ENCODE data around the gene OR2A12.
"Not testable (repeated sequence)": the region's sequence is repeated elsewhere in the genome, so short reads cannot be mapped to it uniquely, and the experiment has no call there.

The OR2A12 gene, protein sequence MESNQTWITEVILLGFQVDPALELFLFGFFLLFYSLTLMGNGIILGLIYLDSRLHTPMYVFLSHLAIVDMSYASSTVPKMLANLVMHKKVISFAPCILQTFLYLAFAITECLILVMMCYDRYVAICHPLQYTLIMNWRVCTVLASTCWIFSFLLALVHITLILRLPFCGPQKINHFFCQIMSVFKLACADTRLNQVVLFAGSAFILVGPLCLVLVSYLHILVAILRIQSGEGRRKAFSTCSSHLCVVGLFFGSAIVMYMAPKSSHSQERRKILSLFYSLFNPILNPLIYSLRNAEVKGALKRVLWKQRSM

DNA sequence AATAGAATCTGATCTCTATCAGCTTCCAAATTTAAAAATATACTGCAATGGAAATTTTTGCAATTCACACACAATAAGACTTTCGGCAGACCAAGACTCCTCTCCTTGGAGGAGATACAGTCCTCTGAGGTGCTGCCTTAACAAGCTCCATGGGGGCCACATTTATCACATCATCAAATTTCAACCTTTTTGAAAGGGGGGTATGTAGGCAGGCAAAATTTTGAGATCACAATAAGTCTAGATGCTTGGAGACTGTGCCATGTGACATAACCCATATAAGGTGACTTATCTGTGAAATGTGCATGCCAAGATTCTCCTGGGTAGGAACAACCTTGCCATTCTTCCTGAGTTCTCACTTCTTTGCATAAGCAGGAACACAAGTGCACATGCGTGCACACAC lies at the start of gene OR2A12:
Gene OR2A12, plus strand, starts transcription at position 301 of the 400 bp plus-strand sequence. CDS start 8,830 bp downstream, outside the sequence.
- no peak for DNase-seq

DNA sequence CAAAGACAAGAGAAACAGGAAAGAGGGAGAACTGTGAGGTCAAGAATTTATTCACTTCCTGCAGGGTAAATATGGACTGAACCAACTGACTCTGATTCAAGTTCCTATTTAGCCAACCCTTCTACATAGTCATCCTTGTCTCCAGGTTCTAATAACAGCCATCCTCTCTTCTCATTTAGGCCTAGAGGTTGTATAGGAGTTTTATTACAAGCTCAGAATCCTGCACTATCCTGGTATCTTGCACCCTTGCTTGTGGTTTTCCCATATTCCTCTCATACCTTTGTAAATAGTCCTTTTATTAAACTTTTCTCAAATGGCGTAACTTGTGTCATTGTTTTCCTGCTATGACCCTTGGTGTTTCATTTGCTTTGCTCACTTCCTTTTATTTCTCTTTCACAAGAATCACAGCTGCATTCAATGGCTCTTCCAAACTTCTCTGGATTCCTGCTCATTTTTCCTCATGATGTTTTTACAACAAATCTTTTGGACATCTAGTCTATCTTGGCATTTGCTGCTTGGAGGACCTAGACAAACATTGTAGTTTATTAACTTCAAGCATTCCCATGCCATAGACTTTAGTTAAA lies 49.7 kb upstream of the OR2A12 start:
- no peak for DNase-seq

DNA sequence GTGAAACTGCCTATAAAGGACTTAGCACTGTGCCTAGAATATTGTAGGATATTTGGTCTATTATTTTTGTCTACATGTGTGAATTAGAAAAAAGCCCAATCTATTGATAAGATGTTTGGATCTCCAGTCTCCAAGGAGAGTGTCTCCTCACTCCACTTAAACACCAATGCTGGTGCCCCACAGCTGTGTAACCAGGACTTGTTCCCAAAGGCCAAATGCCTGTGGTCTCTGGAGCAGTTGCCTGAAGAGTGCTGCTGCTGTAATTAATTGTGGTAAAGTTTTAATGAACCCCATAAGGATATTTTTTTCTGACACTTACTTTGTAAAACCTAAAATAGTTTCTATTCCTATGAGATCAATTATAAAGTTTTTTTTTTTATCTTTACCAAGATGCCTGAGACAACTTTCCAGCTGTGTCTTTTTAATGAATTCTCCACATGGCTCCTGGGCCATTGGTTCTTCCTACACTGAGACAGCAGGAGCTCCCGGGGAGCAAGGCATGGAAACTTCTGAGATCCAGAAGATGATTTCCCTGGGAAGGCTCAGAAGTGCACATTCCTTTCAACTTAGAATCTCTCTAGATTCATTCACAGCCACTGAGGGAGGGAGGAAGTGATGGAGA lies 48.6 kb upstream of the OR2A12 start:
- no peak for DNase-seq

DNA sequence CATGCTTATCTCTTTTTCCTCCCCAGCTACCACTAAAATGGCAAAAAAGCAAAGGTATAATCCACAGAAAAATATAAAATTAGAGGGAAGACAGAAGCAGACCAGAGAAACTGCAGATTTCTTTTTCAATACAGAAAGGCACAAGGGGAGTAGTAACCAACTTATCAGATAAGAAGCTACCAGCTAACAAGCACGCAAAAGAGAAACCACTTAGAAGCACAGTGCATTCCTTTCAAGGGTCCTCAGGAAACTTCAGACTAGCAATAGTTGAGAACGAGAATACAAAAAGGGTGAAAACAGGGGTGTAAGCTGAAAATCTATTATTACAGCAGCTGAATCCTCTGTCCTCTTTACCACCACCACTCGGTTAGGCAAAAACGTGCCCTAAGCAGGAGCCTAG lies 47.2 kb upstream of the OR2A12 start:
- DNase-seq: no peak

DNA sequence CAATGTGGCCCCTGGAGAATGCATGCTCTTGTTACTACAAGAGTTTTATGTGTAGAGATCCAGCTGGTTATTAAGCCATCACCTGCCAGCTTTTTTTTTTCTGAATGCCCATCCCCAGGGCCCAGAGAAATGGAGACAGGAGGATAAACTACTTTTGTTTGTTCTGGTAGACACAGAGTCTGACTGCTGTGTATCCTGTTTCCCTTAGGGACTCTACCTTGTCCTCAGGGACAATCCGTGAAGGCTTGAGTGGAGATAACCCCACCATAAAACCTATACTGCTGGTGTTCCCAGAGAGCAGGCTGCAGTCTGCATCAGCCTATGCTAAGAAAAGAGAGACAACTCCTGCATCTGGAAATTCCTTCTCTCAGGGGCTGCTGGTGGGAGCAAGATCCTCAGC lies 37.4 kb upstream of the OR2A12 start, which contains the start of gene OR2A5:
Gene OR2A5, plus strand, starts transcription at position 301 of the 400 bp plus-strand sequence. CDS start 1,454 bp downstream, outside the sequence.
- no peak for DNase-seq

DNA sequence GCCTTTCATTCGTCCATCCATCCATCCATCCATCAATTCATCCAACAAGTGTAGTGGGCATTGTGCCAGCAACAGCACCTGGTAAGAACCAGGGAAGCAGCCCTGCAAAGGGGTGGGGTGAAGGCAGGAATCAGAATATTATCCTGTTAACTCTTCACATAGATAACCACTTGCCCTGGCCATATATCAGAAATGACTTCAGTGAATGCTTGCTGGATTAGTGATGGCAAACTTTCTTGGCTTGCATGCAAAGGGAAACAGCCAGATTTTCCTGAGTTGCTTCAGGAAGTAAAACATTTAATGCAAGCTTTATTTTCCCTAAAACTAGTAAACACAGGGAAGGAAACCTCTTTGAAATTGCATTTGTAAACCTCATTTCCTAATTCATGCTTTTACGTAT lies 36.6 kb upstream of the OR2A12 start:
- DNase-seq: no peak

DNA sequence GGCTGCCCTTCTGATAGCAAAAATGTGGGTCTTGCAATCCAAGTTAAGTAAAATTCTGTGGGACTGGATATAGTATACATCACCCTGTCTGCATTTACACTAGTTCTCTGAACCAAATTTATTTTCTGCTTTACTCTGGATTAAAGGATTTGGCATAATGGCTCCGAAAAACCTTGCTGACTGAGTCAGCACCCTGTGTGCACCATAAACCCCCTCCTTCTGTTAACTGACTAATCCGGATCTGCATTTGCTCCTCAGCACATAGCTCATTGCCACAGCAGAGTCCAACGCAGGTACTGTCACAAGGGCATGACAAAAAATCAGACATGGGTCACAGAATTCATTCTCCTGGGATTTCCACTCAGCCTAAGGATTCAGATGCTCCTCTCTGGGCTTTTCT lies 36.0 kb upstream of the OR2A12 start:
- DNase-seq: no peak

DNA sequence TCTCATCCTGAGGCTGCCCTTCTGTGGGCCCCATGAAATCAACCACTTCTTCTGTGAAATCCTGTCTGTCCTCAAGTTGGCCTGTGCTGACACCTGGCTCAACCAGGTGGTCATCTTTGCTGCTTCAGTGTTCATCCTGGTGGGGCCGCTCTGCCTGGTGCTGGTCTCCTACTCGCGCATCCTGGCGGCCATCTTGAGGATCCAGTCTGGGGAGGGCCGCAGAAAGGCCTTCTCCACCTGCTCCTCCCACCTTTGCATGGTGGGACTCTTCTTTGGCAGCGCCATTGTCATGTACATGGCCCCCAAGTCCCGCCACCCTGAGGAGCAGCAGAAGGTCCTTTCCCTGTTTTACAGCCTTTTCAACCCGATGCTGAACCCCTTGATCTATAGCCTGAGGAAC lies 35.2 kb upstream of the OR2A12 start:
- DNase-seq: not testable (repeated sequence)

DNA sequence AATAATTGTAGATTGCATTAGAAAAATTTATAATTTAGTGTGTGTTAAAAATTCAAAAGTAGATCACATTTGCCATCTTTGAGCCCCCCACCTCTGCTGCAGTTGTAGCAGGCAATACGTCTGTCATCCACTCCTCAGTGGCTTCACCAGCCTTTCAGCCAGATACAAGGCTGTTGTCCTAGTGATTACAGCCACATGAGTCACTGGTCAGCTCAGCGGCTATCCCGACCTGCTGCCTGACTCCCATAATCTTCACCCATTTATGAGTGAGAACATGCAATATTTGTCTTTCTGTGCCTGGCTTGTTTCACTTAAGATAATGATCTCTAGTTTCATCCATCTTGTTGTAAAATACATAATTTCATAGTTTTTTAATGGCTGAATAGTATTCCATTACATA lies 28.1 kb upstream of the OR2A12 start:
- no peak for DNase-seq

DNA sequence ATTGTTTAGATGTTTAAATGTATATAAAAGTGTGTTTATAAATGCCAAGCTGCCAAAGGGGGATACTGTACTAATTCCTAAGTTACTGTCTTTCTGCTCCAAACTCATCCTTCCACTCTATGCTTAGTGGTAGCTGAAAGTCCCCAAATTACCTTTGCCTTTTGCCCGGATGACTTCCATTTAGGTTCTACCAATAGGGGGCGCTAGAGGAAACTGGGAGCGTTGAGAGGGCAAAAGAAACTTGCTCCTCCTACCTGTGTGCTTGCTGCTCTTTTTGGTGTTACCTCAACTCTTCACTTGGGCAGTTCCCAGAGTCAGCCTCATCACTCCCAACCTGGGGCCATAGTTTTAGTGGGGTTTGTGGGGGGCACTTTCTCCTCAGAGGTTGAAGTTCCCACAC lies 22.4 kb upstream of the OR2A12 start:
- DNase-seq: no peak

DNA sequence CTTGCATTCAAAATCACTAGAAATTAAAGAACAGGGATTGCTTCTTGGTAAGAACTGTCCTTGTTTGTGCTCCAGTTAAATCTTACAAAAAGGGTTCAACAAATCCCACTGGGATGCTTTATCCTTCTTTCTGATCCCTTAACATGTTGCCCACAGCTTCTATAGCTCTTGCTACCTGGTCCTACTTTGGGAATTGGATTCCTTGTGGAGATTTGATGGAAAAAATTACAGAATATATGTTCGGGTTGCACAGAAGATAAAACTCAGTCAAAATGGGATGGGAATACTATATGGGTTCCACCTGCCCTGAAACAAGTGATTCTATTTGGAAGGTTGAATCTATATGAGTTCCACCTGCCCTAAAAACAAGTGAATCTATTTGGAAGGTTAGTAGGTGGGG lies 16.6 kb upstream of the OR2A12 start, which contains the start of gene OR2A25:
Gene OR2A25, plus strand, starts transcription at position 301 of the 400 bp plus-strand sequence. CDS start 4,409 bp downstream, outside the sequence.
- no peak for DNase-seq

DNA sequence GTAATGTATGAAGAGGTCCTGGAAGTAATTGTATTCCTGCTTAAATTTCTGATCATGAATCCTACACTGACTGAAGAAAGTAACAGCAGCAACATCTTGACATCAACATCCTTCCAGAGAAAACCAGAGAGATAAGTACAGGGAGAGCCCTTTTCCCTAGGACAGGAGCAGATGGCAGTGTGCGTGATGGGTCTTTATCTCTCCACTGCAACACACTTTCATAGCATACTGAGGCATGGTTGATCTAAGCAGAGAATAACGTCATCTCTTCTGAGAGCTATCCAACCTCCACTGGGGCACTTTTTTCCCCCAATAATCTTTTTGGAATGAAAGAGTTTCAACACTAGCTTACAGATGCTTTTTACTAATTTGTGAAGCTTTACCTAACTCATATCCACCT lies 16.1 kb upstream of the OR2A12 start:
- DNase-seq: no peak

DNA sequence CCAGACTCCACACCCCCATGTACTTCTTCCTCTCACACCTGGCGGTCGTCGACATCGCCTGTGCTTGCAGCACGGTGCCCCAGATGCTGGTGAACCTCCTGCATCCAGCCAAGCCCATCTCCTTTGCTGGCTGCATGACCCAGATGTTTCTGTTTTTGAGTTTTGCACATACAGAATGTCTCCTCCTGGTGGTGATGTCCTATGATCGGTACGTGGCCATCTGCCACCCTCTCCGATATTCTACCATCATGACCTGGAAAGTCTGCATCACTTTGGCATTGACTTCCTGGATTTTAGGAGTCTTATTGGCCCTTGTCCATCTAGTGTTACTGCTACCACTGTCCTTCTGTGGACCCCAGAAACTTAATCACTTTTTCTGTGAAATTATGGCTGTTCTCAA lies 11.7 kb upstream of the OR2A12 start:
- DNase-seq: no peak

DNA sequence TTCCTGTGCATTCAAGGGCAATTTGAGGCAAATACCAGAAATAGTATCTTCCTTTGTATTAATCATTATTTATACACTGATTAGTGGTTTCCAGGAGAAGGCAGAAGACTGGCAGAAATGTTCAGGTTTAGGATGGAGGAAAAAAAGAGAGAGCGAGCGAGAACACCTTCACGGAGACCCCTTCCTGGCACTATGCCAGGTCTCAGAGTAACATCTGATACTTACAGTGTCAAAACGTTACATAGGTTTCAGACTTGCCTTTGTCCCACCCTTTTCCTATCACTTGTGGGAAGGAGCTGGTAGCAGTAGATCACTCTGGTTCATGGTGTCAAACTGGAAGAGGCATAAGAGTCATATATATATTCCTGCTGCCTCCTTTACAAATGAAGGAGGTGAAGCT lies 652 bp downstream of the OR2A12 start:
- no peak for DNase-seq

DNA sequence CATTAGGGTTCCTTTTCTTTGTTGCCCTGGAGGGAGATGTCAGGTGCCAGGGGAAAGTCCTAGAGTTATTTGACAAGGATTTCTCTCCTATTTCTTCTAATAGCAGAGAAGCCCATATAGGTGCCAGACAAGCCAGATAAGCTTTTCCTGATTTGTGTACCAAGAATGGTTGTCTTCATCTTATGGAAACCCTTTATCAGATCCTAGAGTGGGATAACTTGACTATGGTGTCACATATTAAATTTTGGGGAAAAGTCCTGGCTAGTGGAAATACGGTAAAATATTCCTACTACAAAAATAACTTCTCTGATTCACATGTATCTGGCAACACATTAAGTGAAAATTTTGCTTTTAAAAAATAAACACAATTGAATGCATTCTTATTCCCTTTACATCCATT lies 1.2 kb downstream of the OR2A12 start:
- no peak for DNase-seq

DNA sequence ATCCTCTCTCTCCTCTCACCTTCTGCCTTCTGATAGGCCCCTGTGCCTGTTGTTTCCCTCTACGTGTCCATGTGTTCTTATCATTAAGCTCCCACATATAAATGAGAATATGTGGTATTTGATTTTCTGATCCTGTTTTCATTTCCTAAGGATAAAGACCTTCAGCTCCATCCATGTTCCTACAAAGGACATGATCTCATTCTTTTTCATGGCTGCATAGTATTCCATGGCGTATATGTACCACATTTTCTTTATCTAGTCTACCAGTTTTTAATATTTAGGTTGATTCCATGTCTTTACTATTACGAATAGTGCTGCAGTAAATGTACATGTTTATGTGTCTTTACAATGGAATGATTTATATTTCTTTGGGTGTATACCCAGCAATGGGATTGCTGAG lies 4.6 kb downstream of the OR2A12 start:
- DNase-seq: no peak

DNA sequence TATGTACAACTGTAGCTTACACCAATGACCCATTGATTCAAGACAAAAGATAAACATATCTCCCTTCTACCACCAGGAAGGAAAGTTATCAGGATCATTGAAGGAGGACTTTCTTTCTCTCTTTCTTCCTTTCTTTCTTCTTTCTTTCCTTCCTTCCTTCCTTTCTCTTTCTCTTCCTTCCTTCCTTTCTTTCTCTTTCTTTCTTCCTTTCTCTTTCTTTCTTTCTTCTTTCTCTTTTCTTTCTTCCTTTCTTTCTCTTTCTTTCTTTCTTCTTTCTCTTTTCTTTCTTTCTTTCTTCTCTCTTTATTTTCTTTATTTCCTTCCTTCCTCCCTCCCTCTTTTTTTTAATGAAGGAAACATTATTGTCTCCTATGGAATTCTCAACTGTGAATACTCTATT lies 12.7 kb downstream of the OR2A12 start:
- no peak for DNase-seq

DNA sequence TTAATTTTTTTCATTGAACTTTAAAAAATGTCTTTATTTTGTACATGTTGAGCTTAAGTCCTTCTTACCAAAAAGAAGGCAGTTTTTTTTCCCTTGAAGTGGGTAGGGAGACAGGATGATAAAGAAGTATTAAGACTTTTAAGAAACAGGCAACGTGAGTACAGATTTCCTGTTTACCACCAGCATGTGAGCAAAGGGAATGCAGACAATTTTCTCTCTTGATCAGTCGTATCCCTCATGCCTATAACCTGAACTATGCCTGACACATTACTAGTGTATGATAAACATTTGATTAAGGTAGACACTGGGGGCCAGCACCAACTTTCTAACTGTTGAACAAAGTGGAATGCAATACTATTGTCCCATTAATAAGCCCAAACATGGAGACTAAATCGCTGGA lies 14.5 kb downstream of the OR2A12 start:
- no peak for DNase-seq

DNA sequence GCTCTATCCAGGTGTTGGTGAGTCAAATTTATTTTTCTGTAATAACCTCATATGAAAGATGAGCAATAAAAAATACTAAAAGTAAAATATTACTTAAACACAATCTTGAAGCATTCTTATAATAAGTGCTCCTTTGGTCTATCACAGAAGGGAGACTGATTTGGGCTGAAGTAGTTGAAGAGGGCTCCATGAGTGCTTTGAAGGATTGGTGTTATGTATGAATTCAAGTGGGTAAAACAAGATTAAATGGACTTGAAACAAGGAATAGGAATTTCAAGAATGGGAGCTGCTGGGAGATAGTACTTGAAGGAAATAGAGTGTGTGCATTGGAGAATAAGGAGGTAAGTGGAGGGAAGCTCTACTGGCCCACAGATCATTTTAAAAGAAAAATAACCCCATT lies 16.0 kb downstream of the OR2A12 start:
- DNase-seq: no peak

DNA sequence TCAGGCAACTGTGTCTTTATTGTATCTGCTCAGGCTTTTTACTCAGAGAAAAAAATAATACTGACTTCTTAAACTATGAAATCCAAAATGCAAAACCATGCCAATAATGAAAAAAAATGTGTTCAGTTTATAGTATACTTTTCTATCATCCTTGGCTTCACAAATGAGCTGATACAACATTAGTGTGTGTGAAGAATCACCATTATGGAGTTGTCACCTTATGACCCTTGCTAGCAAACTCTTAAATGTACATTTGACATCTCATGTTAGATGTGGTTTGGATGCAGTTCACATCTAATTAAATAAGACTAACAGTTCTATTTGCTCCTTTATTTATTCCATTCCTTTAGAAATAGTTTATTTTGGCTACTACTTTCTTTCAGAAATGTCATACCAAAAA lies 19.1 kb downstream of the OR2A12 start:
- DNase-seq: no peak

DNA sequence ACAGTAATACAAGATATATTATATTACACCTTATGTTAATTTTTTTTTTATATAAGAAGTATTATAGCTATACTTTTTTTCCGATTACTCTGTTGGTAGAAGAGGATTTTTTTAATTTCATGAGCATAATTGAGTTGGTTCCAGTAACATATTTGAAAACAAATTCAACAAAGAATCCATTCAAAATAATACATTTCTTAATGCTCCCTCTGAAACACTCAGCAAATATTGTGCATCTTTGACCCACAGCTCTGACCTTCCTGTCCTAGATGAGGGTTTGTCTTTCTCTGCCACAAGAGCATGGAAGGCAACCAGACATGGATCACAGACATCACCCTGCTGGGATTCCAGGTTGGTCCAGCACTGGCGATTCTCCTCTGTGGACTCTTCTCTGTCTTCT lies 23.2 kb downstream of the OR2A12 start, which contains the start of gene OR2A2:
Gene OR2A2, plus strand, starts transcription at position 301 of the 400 bp plus-strand sequence. Its CDS starts 0 bp downstream, at position 301.
- DNase-seq: no peak

DNA sequence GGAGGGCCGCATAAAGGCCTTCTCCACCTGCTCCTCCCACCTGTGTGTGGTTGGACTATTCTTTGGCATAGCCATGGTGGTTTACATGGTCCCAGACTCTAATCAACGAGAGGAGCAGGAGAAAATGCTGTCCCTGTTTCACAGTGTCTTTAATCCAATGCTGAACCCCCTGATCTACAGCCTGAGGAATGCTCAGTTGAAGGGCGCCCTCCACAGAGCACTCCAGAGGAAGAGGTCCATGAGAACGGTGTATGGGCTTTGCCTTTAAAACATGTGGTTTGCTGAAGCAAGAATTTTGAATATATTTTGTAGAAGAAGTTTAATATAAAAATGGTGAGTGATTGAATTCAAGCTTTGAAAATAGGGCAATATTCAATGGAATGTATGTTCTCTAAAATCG lies 24.2 kb downstream of the OR2A12 start:
- DNase-seq: no peak

DNA sequence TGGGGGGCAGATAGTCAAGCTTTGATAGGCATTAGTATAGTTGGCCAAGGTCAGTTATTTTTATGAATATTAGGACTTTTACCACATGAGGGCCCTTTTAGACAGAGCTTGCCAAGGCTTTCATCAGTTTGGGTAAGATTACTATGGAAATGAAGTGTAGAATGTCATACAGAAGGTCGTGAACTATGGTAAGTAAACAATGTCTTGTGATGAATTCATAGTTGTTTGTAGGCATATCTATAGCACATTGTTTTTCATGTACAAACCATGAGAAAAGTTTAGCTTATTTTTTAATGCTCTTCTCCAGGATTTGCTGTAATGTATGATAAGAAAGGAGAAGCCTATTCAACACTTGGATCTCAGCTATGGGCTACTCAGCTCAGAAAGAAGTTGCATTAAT lies 27.6 kb downstream of the OR2A12 start:
- no peak for DNase-seq

DNA sequence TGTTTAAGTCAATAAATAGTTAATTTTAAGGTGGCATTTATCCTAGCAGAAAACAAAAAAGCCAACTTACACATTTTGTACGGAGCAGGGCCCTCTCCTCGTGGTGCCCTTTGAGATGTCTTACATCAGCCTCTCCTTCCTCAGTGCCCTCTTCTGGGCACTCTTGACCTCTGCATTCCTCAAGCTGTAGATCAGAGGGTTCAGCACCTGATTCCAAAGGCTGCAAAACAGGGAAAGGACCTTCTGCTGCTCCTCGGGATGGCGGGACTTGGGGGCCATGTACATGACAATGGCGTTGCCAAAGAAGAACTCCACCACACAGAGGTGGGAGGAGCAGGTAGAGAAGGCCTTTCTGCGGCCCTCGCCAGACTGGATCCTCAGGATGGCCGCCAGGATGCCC lies 32.3 kb downstream of the OR2A12 start:
- DNase-seq: no peak
